GM19239 (cell line): ENCODE measurements around the gene GON4L.
"Not testable (repeated sequence)": the region's sequence is repeated elsewhere in the genome, so short reads cannot be mapped to it uniquely, and the experiment has no call there.

ENCODE experiments used
- DNase-seq: peaks from one replicate; pipeline ENCODE4 v3.0.0; 2011; ENCODE audit warnings: low spot score; ENCODE audit not compliant: insufficient read length
- FAIRE-seq: peaks from 2 replicates; lab custom pipeline; 2011; peaks lifted over from hg19 to GRCh38; lab: Jason Lieb, UNC

GON4L gene

GRCh38 chr1:155709391-155709790 lies 147.6 kb downstream of the GON4L start:
- FAIRE-seq: no peak

GRCh38 chr1:155706139-155706538 lies 150.9 kb downstream of the GON4L start:
- FAIRE-seq: no peak

More at GRCh38 chr1:155709391-155709790, 147.6 kb downstream of the GON4L start:
- no peak for DNase-seq

GRCh38 chr1:155704414-155704813 lies 152.6 kb downstream of the GON4L start:
- DNase-seq, FAIRE-seq: not testable (repeated sequence)

More at GRCh38 chr1:155706139-155706538, 150.9 kb downstream of the GON4L start:
- DNase-seq: no peak

GRCh38 chr1:155703216-155703615 lies 153.8 kb downstream of the GON4L start:
- no peak for DNase-seq
- no peak for FAIRE-seq

- FAIRE-seq, DNase-seq: not testable (repeated sequence)
Measured at GRCh38 chr1:155701675-155702074, 155.3 kb downstream of the GON4L start.
